Activated CD4-positive, alpha-beta memory T cell treated with anti-CD3 and anti-CD28 coated beads, Interleukin-2, amount 10 ng/mL, durations not matched to agents 7 days and 5 days (primary cell): ENCODE results near the gene GDPD4. TPM values are rescaled to one million over a fixed set of nuclear protein-coding genes. Genes with fewer than 3 reads are reported as not detected.

ENCODE experiments used
- CTCF ChIA-PET: fragments of 350-600 bp; sonication (Branson Sonifier 250); formaldehyde crosslinking; loops from one replicate; lab custom pipeline; 2021; ENCODE audit warnings: antibody characterized with exemption, inconsistent platforms; lab: Charles Lee
- POLR2A ChIA-PET: fragments of 350-600 bp; sonication (Branson Sonifier 250); formaldehyde crosslinking; loops from one replicate; lab custom pipeline; 2021; ENCODE audit warnings: antibody characterized with exemption; lab: Charles Lee
- DNase-seq: peaks from one replicate; pipeline ENCODE4 v3.0.0-alpha.2; 2020
- H3K27ac Mint-ChIP-seq: one replicate; pipeline ENCODE4 v1.8.0; 2021; ENCODE audit warnings: mild to moderate bottlenecking, mixed read lengths
- H3K27me3 Mint-ChIP-seq: one replicate; pipeline ENCODE4 v1.8.0; 2021; ENCODE audit warnings: mixed read lengths
- H3K36me3 Mint-ChIP-seq: one replicate; pipeline ENCODE4 v1.8.0; 2021; ENCODE audit warnings: low read depth, mixed read lengths
- H3K4me1 Mint-ChIP-seq: one replicate; pipeline ENCODE4 v1.8.0; 2021; ENCODE audit warnings: mixed read lengths
- H3K4me3 Mint-ChIP-seq: one replicate; pipeline ENCODE4 v1.8.0; 2021; ENCODE audit warnings: mild to moderate bottlenecking, mixed read lengths
- H3K9me3 Mint-ChIP-seq: one replicate; pipeline ENCODE4 v1.8.0; 2021; ENCODE audit warnings: mixed read lengths
- total RNA-seq, 2 experiments: library from RNA; stranded (reverse); gene quantifications; one replicate each; pipeline ENCODE4 v1.2.3, GENCODE V29; 2021

GDPD4 gene, protein sequence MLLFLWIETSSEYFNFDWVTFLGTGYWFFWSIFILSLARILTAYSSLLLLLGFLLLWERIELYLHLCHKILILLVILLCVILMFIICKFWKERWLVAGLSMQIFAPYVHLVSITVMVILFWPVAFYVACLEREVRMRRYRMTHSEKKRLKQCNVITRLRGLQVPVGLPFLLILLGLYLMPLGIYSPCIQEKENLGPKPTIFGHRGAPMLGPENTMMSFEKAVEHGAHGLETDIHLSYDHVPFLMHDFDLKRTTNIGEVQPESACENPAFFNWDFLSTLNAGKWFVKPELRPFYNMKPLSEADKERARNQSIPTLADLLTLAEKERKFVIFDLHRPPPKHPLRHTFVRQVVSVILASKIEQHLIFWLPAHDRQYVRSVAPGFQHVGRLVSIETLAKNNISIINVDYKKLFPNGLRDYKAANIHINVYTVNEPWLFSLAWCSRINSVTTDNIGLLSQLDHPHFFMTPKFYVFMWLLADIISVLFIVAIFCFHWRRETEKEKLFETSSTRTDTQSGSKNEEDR
- not detected for total RNA-seq

DNA sequence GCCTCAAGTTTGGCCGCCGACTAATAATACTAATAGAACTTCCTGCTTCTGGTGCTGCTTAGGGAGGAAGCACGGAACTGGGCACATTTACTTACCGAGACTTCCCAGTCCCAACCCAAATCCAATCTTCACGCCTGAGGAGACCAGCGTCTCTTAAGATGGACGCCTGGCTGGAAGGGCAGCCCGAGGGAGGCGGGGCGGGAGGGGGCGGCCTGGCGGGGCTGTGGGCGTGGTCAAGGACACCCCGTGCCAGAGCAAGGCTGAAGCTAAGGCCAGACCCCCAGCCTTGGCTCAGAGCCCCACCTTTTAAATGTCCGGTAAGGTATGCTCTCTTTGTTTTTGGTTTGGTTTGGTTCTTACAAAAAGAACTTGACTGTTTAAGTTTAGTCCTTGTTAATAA lies at the start of gene GDPD4:
GDPD4 (minus strand) TSS at position 177 of the 400 bp plus-strand sequence. CDS start 16,549 bp downstream, outside the sequence.
- H3K4me1 Mint-ChIP-seq, result peaks cover 5% of the 10 kb centered on the region
- no peaks in the 10 kb centered on the region for H3K36me3 Mint-ChIP-seq
- no peak within 1 kb of the TSS for H3K27ac Mint-ChIP-seq
- no peak for DNase-seq
- POLR2A ChIA-PET, result no interaction called here
- peaks cover 13% of the 10 kb centered on the region for H3K27me3 Mint-ChIP-seq
- H3K4me3 Mint-ChIP-seq, result no peak within 1 kb of the TSS
- H3K9me3 Mint-ChIP-seq, result no peaks in the 10 kb centered on the region
- CTCF ChIA-PET, result no interaction called here

DNA sequence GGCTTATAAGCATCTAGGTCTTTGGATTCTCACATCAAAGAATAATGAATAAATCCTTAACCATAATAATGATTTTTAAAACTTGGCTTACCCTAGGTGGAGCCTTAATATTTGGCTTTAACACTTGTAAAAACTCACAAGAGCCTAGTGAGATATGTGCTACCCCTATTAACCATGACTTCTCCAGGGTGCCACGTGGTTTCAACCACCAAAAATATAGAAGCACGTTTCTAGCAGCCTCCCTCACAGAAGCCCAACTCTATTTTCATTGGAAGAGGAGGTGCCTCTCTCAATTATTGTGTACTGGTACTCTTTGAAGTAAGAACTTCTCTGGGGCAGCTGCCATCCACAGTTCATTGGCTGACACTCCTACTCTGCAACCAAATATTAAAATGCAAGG lies 46.5 kb upstream of the GDPD4 start:
- Mint-ChIP-seq H3K27me3 (no peaks in the 10 kb centered on the region), H3K27ac (no peak overlapping the region), H3K4me1 (no peaks in the 10 kb centered on the region), H3K4me3 (no peak overlapping the region), H3K36me3 (peaks cover 32% of the 10 kb centered on the region), H3K9me3 (no peaks in the 10 kb centered on the region)
- no peak for DNase-seq
- POLR2A ChIA-PET, result no interaction called here
- CTCF ChIA-PET, result no interaction called here

DNA sequence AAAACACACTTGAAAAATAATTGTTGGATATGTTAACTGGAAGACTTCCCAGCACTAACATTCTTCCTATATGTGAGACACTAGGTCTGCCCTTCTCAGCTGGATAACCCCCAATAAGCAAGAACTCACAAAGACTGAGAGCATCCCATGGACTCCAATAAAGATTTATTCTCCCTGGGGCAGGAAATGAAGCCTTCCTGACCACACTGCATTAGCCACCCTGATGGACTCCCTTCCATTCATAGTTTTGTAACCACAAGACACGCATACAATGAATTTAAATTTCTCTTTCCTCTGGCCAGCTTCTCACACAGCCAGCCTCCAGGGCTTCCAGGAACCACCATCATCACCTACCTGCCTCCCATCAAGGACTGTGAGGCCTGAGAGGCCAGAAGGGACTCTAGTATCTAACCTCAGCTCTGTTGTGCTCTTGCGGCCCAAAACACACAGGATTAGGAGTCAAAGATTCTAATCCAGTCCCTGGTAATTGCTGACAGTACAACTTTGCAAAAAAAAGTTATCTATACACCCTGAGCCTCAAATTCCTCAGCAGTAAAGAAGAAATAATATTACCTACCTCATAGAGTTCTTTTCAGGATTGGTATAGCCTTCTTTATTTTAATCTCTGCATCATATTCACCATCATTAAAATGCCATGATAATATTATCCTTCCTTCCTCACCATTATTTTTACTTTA lies 45.6 kb upstream of the GDPD4 start:
- DNase-seq, result no peak
- ChIA-PET POLR2A (no interaction called here), CTCF (no interaction called here)
- no peaks in the 10 kb centered on the region for H3K4me1 Mint-ChIP-seq
- H3K36me3 Mint-ChIP-seq, result peaks cover 34% of the 10 kb centered on the region
- H3K27ac Mint-ChIP-seq, result no peak overlapping the region
- no peak overlapping the region for H3K4me3 Mint-ChIP-seq
- H3K9me3 Mint-ChIP-seq, result no peaks in the 10 kb centered on the region
- no peaks in the 10 kb centered on the region for H3K27me3 Mint-ChIP-seq

DNA sequence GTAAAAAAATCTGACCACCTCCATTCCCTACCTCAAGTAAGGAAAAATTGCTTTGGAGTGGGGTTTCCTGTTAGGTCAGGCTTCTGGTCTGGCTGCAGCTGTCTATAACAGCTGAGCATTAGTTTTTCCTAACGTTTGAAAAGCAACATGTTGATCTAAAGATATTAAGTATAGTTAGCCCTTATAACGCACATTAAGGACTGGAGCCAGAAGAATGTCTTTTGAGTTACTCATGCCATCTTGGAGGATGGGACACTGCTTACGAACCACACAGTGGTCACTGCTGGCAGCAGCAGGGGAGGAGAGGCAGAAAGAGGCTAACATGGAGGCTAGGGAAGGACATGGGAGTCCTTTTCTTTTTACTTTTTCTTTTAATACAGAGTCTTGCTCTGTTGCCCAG lies 44.1 kb upstream of the GDPD4 start:
- H3K4me3 Mint-ChIP-seq, result no peak overlapping the region

DNA sequence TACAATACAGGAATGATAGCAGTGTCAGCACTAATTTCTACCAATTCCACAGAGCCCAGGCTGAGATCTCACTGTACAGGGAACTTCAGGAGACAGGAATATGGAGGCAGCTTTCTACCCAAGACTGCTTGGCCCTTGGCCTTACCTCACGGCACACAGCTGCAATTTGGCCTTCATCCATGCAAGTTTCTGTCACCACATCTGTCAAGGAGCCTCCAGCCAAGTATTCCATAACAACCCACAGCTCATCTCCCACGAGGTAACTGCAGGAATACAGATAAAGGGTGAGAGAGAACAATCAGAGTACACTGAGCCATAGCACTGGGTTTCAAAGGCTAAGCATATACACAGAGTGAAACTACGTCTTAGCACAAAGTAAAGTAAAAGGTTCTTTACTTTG lies 39.0 kb upstream of the GDPD4 start:
- H3K4me3 Mint-ChIP-seq, result no peak overlapping the region
- no peaks in the 10 kb centered on the region for H3K9me3 Mint-ChIP-seq
- H3K4me1 Mint-ChIP-seq, result no peaks in the 10 kb centered on the region
- ChIA-PET POLR2A (no interaction called here), CTCF (no interaction called here)
- H3K36me3 Mint-ChIP-seq, result peaks cover 45% of the 10 kb centered on the region
- no peak for DNase-seq
- H3K27ac Mint-ChIP-seq, result no peak overlapping the region
- no peaks in the 10 kb centered on the region for H3K27me3 Mint-ChIP-seq

More for the DNA sequence above, 44.1 kb upstream of the GDPD4 start:
- H3K36me3 Mint-ChIP-seq, result peaks cover 46% of the 10 kb centered on the region
- no peak for DNase-seq
- H3K9me3 Mint-ChIP-seq, result no peaks in the 10 kb centered on the region
- H3K4me1 Mint-ChIP-seq, result no peaks in the 10 kb centered on the region
- no peaks in the 10 kb centered on the region for H3K27me3 Mint-ChIP-seq
- no peak overlapping the region for H3K27ac Mint-ChIP-seq
- ChIA-PET CTCF (no interaction called here), POLR2A (no interaction called here)

DNA sequence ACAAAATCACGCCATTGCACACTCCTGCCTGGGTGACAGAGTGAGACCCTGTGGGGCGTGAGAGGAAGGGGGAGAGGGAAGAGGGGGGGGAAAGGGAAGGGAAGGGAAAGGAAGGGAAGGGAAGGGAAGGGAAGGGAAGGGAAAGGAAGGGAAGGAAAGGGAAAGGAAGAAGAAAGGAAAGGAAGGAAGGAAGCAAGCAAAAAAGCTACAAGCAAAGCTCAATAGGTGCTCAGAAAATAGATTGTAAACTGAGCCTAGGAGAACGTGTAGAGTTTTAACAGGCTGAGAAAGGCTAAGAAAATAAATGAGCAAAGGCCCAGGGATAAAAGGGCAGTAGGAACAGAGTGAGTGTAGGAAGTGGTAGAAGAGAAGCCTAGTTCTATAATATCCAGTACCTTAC lies 30.8 kb upstream of the GDPD4 start:
- Mint-ChIP-seq H3K27ac (no peak overlapping the region), H3K36me3 (peaks cover 50% of the 10 kb centered on the region), H3K4me1 (no peaks in the 10 kb centered on the region), H3K4me3 (no peak overlapping the region), H3K27me3 (no peaks in the 10 kb centered on the region), H3K9me3 (peaks cover 7% of the 10 kb centered on the region)
- no peak for DNase-seq
- ChIA-PET POLR2A (no interaction called here), CTCF (no interaction called here)

DNA sequence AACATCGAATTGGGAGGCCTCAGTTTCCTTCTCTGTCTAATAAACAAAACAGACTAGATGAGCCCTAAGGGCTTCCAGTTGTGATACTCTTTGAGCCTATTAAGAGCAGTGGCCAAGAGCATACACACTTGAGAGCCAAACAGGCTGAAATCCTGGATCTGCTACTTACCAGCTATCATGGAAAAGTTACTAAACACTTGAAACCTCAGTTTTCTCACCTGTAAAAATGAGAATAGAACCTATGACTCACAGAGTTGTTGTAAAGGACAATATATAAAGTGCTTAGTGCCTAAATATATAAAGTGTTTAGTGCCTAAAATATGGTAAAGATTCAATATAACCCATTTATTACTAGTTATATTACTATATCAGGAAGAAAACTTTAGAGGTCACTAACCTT lies 23.7 kb upstream of the GDPD4 start:
- peaks cover 2% of the 10 kb centered on the region for H3K9me3 Mint-ChIP-seq
- no peak overlapping the region for H3K27ac Mint-ChIP-seq
- H3K36me3 Mint-ChIP-seq, result peaks cover 50% of the 10 kb centered on the region
- ChIA-PET POLR2A (no interaction called here), CTCF (no interaction called here)
- no peaks in the 10 kb centered on the region for H3K27me3 Mint-ChIP-seq
- DNase-seq, result no peak
- no peak overlapping the region for H3K4me3 Mint-ChIP-seq
- peaks cover 2% of the 10 kb centered on the region for H3K4me1 Mint-ChIP-seq

DNA sequence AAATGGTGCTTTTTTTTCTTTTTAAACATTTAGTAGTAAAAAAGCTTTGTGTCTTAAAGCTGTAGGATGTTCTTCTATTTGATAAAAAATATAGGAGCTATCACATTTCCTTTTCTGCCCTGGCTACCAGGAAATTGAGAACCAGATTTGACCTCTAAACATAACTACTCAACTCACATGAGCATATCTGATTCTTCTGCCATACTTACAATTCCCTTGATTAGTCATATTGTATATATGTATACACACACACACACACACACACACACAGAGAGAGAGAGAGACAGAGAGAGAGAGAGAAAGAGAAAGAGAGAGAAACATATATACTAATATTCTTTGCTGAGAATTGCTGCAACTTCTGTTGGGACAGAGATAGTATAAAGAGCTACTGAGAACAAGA lies 23.0 kb upstream of the GDPD4 start:
- peaks cover 44% of the 10 kb centered on the region for H3K36me3 Mint-ChIP-seq
- H3K4me3 Mint-ChIP-seq, result no peak overlapping the region
- peaks cover 2% of the 10 kb centered on the region for H3K4me1 Mint-ChIP-seq
- H3K9me3 Mint-ChIP-seq, result peaks cover 2% of the 10 kb centered on the region
- no peaks in the 10 kb centered on the region for H3K27me3 Mint-ChIP-seq
- DNase-seq, result no peak
- H3K27ac Mint-ChIP-seq, result no peak overlapping the region
- POLR2A ChIA-PET, result no interaction called here
- CTCF ChIA-PET, result interaction anchor here (0.6 kb wide), 1 partner anchor 168 kb away, joined by 3 read pairs; no protein-coding TSS in a partner anchor

DNA sequence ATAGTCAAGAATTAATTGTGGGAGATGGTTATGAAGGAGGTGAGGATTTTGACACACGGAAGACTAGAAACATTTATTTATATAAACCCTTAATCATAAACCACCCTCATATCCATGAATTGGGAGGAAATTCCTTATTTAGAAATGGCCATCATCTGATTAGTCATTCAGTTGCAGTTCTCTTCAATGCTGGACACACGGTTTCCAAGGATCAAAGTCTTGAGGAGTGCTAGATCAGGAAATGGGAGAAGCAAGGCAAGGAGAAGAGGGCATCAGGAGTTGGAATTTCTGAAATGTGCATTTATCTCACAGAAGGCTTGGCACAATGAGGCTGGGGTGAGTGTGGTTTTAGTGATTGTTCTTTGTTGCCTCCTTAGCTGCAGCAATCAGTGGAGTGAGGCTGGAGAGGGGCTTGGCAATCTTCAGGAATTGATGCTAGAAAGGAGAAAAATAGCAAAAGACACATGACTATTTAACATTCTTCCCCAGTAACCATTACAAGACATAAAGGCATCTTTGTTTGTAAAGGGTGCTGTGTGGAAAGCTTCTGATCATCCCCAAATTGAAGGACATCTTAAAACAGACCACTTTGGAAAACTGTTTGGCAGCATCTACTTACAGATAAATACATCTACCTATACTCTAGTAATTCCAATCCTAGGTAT lies 21.6 kb upstream of the GDPD4 start:
- DNase-seq, result no peak
- Mint-ChIP-seq H3K27me3 (no peaks in the 10 kb centered on the region), H3K9me3 (no peaks in the 10 kb centered on the region), H3K36me3 (peaks cover 33% of the 10 kb centered on the region), H3K4me1 (peaks cover 2% of the 10 kb centered on the region), H3K4me3 (no peak overlapping the region), H3K27ac (no peak overlapping the region)
- ChIA-PET POLR2A (no interaction called here), CTCF (no interaction called here)

DNA sequence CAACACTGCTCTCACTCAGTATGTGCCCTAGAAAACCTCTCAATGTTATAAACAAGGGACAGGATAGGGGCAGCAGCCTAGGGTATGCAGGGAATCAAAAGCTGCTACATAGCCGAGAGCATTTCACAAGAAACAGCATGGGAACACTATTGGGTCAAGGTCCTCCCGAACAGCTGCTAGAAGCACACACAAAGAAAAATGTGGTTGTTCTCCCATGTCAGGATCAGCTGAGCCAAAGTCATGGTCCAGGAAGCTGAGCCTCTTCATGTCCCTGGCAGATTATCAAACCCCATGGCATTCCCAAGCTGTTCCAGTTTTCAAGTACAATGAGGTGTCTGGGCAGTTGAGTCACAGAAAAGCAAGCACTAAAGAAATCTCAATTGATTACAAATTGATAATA lies 21.0 kb upstream of the GDPD4 start:
- ChIA-PET POLR2A (no interaction called here), CTCF (no interaction called here)
- H3K9me3 Mint-ChIP-seq, result no peaks in the 10 kb centered on the region
- H3K27ac Mint-ChIP-seq, result no peak overlapping the region
- peaks cover 29% of the 10 kb centered on the region for H3K36me3 Mint-ChIP-seq
- H3K4me3 Mint-ChIP-seq, result no peak overlapping the region
- DNase-seq, result no peak
- peaks cover 2% of the 10 kb centered on the region for H3K4me1 Mint-ChIP-seq
- H3K27me3 Mint-ChIP-seq, result no peaks in the 10 kb centered on the region

DNA sequence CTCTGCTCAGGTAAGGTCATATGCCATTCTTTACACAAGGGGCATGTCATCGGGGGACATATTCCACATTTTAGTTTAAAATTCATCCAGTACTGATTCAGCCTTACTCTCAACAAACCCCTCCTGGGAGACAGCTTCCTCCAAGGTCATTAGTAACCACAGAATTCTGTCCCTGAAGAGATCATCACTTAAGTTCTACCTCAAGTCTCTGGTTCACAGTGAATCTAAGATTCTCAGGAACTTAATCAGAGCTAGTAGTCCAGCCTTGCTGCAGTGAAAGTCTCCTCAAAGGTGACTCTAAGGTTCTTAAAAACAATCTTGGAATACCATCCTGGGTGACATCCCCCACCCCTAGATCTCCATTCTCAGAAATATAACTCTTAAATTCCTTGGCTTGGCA lies 18.9 kb upstream of the GDPD4 start:
- Mint-ChIP-seq H3K9me3 (no peaks in the 10 kb centered on the region), H3K36me3 (peaks cover 16% of the 10 kb centered on the region), H3K27me3 (peaks cover 2% of the 10 kb centered on the region), H3K27ac (no peak overlapping the region), H3K4me1 (peaks cover 2% of the 10 kb centered on the region), H3K4me3 (no peak overlapping the region)
- ChIA-PET POLR2A (no interaction called here), CTCF (no interaction called here)
- DNase-seq, result no peak

DNA sequence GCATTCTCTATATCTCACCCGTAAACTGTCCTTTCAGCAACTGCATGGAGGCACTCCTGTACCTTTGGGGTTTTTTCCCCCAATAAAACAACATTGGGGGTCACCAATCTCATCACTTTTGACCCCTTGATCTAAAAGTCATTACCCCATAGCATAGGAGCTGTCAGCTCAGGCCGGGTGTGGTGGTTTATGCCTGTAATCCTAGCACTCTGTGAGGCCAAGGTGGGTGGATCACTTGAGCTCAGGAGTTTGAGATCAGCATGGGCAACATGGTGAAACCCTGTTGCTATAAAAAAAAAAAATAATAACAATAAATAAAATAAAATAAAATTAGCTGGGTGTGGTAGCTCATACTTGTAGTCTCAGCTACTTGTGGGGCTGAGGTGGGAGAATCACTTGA lies 17.1 kb upstream of the GDPD4 start:
- POLR2A ChIA-PET, result no interaction called here
- peaks cover 6% of the 10 kb centered on the region for H3K27me3 Mint-ChIP-seq
- H3K4me1 Mint-ChIP-seq, result no peaks in the 10 kb centered on the region
- peaks cover 13% of the 10 kb centered on the region for H3K36me3 Mint-ChIP-seq
- H3K4me3 Mint-ChIP-seq, result no peak overlapping the region
- CTCF ChIA-PET, result interaction anchor here (0.7 kb wide), 1 partner anchor 483 kb away, joined by 6 read pairs; no protein-coding TSS in a partner anchor
- no peak overlapping the region for H3K27ac Mint-ChIP-seq
- no peaks in the 10 kb centered on the region for H3K9me3 Mint-ChIP-seq
- DNase-seq, result no peak

DNA sequence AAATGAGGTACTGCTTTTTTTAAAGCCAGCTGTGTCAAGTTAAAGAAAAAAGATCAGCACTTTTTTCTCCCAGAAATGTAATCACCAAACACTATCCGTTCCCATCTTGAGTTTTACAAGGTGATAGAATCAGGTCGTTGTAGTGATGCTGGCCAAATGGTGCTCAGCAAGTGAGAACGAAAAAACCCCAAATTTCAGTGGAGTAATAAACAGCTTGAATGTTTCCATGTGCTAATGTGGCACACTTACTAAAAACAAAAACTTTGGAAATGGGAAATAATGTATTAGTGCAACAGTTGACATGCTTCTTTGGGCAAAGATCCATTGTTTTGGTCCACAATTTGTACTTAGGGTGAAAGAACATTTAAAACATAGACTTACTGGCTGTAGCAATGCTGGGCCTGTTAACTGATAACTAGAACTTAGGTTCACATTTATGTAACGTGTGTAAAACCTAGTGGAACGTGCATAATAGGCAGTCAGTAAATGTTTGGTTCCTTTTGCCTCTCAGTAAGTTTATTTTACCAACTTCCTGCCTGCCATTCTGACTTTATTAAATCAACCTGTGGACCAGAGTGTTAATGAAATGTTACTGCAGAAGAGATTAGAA lies 15.4 kb upstream of the GDPD4 start:
- ChIA-PET POLR2A (no interaction called here), CTCF (no interaction called here)
- Mint-ChIP-seq H3K9me3 (no peaks in the 10 kb centered on the region), H3K27me3 (peaks cover 6% of the 10 kb centered on the region), H3K36me3 (no peaks in the 10 kb centered on the region), H3K4me1 (no peaks in the 10 kb centered on the region), H3K4me3 (no peak overlapping the region), H3K27ac (no peak overlapping the region)
- no peak for DNase-seq
